Esophagus muscularis mucosa (tissue), 4 donors: ENCODE data around the gene SLC35F5. TPM values are rescaled to one million over a fixed set of nuclear protein-coding genes. Genes with fewer than 3 reads are reported as not detected.

Experiments used
- DNase-seq: peaks from one replicate; pipeline ENCODE4 v3.0.0-alpha.2; 2017; ENCODE audit errors: extremely low spot score
- H3K27ac ChIP-seq, 4 donors: fragments of 200-600 bp; sonication (generic); replicated peaks in 1 of 4; 1 replicate in 3 of 4; 2 replicates in 1 of 4; pipeline ENCODE4 v1.5.1; 2016 to 2019; ENCODE audit warnings: mild to moderate bottlenecking in 1 of 4
- H3K27me3 ChIP-seq, 4 donors: fragments of 200-600 bp; sonication (generic); one replicate each; pipeline versions ENCODE4 v1.5.1 to v1.6.0; 2016 to 2019
- H3K36me3 ChIP-seq, 4 donors: fragments of 200-600 bp; sonication (generic); one replicate each; pipeline ENCODE4 v1.5.1; 2016 to 2019
- H3K4me1 ChIP-seq, 4 donors: fragments of 200-600 bp; sonication (generic); one replicate each; pipeline ENCODE4 v1.5.1; 2016 to 2019
- H3K4me3 ChIP-seq, 4 donors: fragments of 200-600 bp; sonication (generic); 1 replicate in 2 of 4; 2 replicates in 2 of 4; pipeline ENCODE4 v1.5.1; 2016 to 2019; ENCODE audit warnings: mild to moderate bottlenecking in 4 of 4, moderate library complexity in 1 of 4
- H3K9me3 ChIP-seq, 4 donors: fragments of 200-600 bp; sonication (generic); 1 replicate in 3 of 4; 2 replicates in 1 of 4; pipeline ENCODE4 v1.5.1; 2016 to 2019
- CTCF ChIP-seq, 3 experiments: fragments of 200-600 bp in 2 of 3; fragments of 450-650 bp in 1 of 3; sonication (generic) in 2 of 3; IDR thresholded peaks; one replicate each; pipeline ENCODE4 v1.5.1; 2017 to 2019; ENCODE audit warnings: antibody characterized with exemption in 3 of 3, mild to moderate bottlenecking in 2 of 3, moderate library complexity in 1 of 3
- EP300 ChIP-seq: sonication (generic); formaldehyde crosslinking; IDR thresholded peaks from one replicate; pipeline ENCODE4 v1.6.1; 2017; ENCODE audit warnings: antibody characterized with exemption
- POLR2A ChIP-seq: fragments of 450-650 bp; IDR thresholded peaks from one replicate; pipeline ENCODE4 v1.6.1; 2017; ENCODE audit warnings: antibody characterized with exemption, moderate library complexity, mild to moderate bottlenecking, low read depth
- POLR2AphosphoS5 ChIP-seq, 2 donors: sonication (generic); formaldehyde crosslinking; IDR thresholded peaks; one replicate each; pipeline ENCODE4 v1.6.1; 2017; ENCODE audit warnings: antibody characterized with exemption in 2 of 2
- WGBS: methylation state at CpG from one replicate; pipeline ENCODE4 v1.1.5; 2018; 5-methylcytosine and 5-hydroxymethylcytosine counted together
- intact Hi-C: fragments of 100-400 bp; cut with DNase I; formaldehyde crosslinking; loops from one replicate; pipeline ENCODE4 v1.15.1; 2023
- total RNA-seq, 4 donors: library from RNA; depleted of rRNA; stranded (reverse); fragments of >200 nt; gene quantifications; one replicate each; pipeline versions ENCODE4 v1.1.0 to v1.2.1, GENCODE V29; 2016

The SLC35F5 gene
- total RNA-seq, 4 donors from 2014 or later = 40.9 to 53.2 (median 48.0) TPM

GRCh38 chr2:113767811-113768460 lies 11.5 kb upstream of the SLC35F5 start:
- no peaks in the 10 kb centered on the region for H3K4me1 ChIP-seq
- no peaks in the 10 kb centered on the region for H3K36me3 ChIP-seq
- 91% methylated on average over 4 of the region's 4 CpGs for WGBS
- TF ChIP-seq POLR2A (no peak), EP300 (no peak), CTCF (IDR thresholded peaks at IDR 0.05) (no peak), POLR2AphosphoS5 (IDR thresholded peaks at IDR 0.05) (no peak)
- intact Hi-C loops = no loop called here
- no peaks in the 10 kb centered on the region for H3K27me3 ChIP-seq
- no peak for DNase-seq
- no peak overlapping the region for H3K4me3 ChIP-seq
- no peaks in the 10 kb centered on the region for H3K9me3 ChIP-seq
- no peak overlapping the region for H3K27ac ChIP-seq

- H3K27ac ChIP-seq = no peak overlapping the region
- H3K4me1 ChIP-seq = peaks cover 0 to 3% (median under 1%) of the 10 kb centered on the region in 4 donors
- 88% methylated on average over 4 of the region's 4 CpGs for WGBS
- intact Hi-C loops = no loop called here
- no peak overlapping the region for H3K4me3 ChIP-seq
- no peak for TF ChIP-seq POLR2A
- no peak for TF ChIP-seq EP300
- no peak for TF ChIP-seq CTCF (IDR thresholded peaks at IDR 0.05)
- TF ChIP-seq POLR2AphosphoS5 (IDR thresholded peaks at IDR 0.05) = no peak
- no peaks in the 10 kb centered on the region for H3K36me3 ChIP-seq
- DNase-seq = no peak
- no peaks in the 10 kb centered on the region for H3K9me3 ChIP-seq
- no peaks in the 10 kb centered on the region for H3K27me3 ChIP-seq
Measured at GRCh38 chr2:113765276-113765675, 8.8 kb upstream of the SLC35F5 start.

GRCh38 chr2:113762377-113763118 lies 6.1 kb upstream of the SLC35F5 start:
- WGBS = 67% methylated on average over 3 of the region's 3 CpGs

GRCh38 chr2:113760400-113760799 lies 4.0 kb upstream of the SLC35F5 start:
- H3K9me3 ChIP-seq = no peaks in the 10 kb centered on the region
- no peak overlapping the region for H3K4me3 ChIP-seq
- H3K4me1 ChIP-seq = peaks cover 8 to 15% (median 11%) of the 10 kb centered on the region in 4 donors
- 26% methylated on average over 1 of the region's 1 CpG for WGBS
- peaks cover 0 to 2% (median 0%) of the 10 kb centered on the region in 4 donors for H3K27me3 ChIP-seq
- H3K27ac ChIP-seq = no peak overlapping the region
- no peaks in the 10 kb centered on the region for H3K36me3 ChIP-seq
- no peak for DNase-seq
- intact Hi-C loops = loop anchor here (5.0 kb wide), 1 partner anchor 57 kb away; no protein-coding TSS in a partner anchor
- TF ChIP-seq EP300 (no peak), CTCF (IDR thresholded peaks at IDR 0.05) (no peak), POLR2A (no peak), POLR2AphosphoS5 (IDR thresholded peaks at IDR 0.05) (no peak)

More at GRCh38 chr2:113762377-113763118, 6.1 kb upstream of the SLC35F5 start:
- Histone ChIP-seq H3K4me1 (peaks cover 1 to 7% (median 6%) of the 10 kb centered on the region in 4 donors), H3K27ac (no peak overlapping the region), H3K36me3 (no peaks in the 10 kb centered on the region), H3K9me3 (no peaks in the 10 kb centered on the region), H3K27me3 (no peaks in the 10 kb centered on the region), H3K4me3 (no peak overlapping the region)
- intact Hi-C loops = loop anchor here (5.0 kb wide), 1 partner anchor 55 kb away; no protein-coding TSS in a partner anchor
- no peak for DNase-seq
- TF ChIP-seq EP300 (no peak), CTCF (IDR thresholded peaks at IDR 0.05) (no peak), POLR2AphosphoS5 (IDR thresholded peaks at IDR 0.05) (no peak), POLR2A (no peak)
